ENCODE measurements around the gene BDP1.
"Not testable (repeated sequence)": the region's sequence is repeated elsewhere in the genome, so short reads cannot be mapped to it uniquely, and the experiment has no call there.

The BDP1 gene

GRCh38 chr5:71537687-71538086 is 82.2 kb downstream of the BDP1 start:
- DNase-seq (ENCODE audit: low read depth) = no peak

GRCh38 chr5:71550885-71551284 is 95.4 kb downstream of the BDP1 start:
- not testable (repeated sequence) for DNase-seq (ENCODE audit: low read depth); H3K4me3 ChIP-seq (ENCODE audit: low read length)

More at GRCh38 chr5:71537687-71538086, 82.2 kb downstream of the BDP1 start:
- no peak for TF ChIP-seq CTCF (IDR thresholded peaks at IDR 0.05; ENCODE audit: insufficient read depth, low read depth, low read length, missing control alignments)
- H3K4me3 ChIP-seq (ENCODE audit: low read length) = no peak overlapping the region

GRCh38 chr5:71551582-71551981 is 96.1 kb downstream of the BDP1 start:
- DNase-seq (ENCODE audit: low read depth); H3K4me3 ChIP-seq (ENCODE audit: low read length): not testable (repeated sequence)

- H3K4me3 ChIP-seq (ENCODE audit: low read length); DNase-seq (ENCODE audit: low read depth): not testable (repeated sequence)
Measured at GRCh38 chr5:71552026-71552749, 96.7 kb downstream of the BDP1 start.

GRCh38 chr5:71563161-71563560 is 107.7 kb downstream of the BDP1 start:
- TF ChIP-seq CTCF (IDR thresholded peaks at IDR 0.05; ENCODE audit: insufficient read depth, low read depth, low read length, missing control alignments) = no peak
- H3K4me3 ChIP-seq (ENCODE audit: low read length) = no peak overlapping the region
- no peak for DNase-seq (ENCODE audit: low read depth)

- no peak for DNase-seq (ENCODE audit: low read depth)
- no peak overlapping the region for H3K4me3 ChIP-seq (ENCODE audit: low read length)
- TF ChIP-seq CTCF (IDR thresholded peaks at IDR 0.05; ENCODE audit: insufficient read depth, low read depth, low read length, missing control alignments) = no peak
Measured at GRCh38 chr5:71564895-71565294, 109.4 kb downstream of the BDP1 start.

GRCh38 chr5:71569748-71570509 is 114.5 kb downstream of the BDP1 start:
- no peak for DNase-seq (ENCODE audit: low read depth)
- no peak for TF ChIP-seq CTCF (IDR thresholded peaks at IDR 0.05; ENCODE audit: insufficient read depth, low read depth, low read length, missing control alignments)
- no peak overlapping the region for H3K4me3 ChIP-seq (ENCODE audit: low read length)

- H3K4me3 ChIP-seq (ENCODE audit: low read length); DNase-seq (ENCODE audit: low read depth): not testable (repeated sequence)
Measured at GRCh38 chr5:71571811-71572210, 116.4 kb downstream of the BDP1 start.

GRCh38 chr5:71573591-71573990 is 118.1 kb downstream of the BDP1 start:
- no peak for TF ChIP-seq CTCF (IDR thresholded peaks at IDR 0.05; ENCODE audit: insufficient read depth, low read depth, low read length, missing control alignments)
- H3K4me3 ChIP-seq (ENCODE audit: low read length) = no peak overlapping the region
- DNase-seq (ENCODE audit: low read depth) = no peak

GRCh38 chr5:71575588-71575987 is 120.1 kb downstream of the BDP1 start:
- DNase-seq (ENCODE audit: low read depth); H3K4me3 ChIP-seq (ENCODE audit: low read length): not testable (repeated sequence)

Data from epithelial cell of esophagus (primary cell).